IMR-90 (cell line): ENCODE data around the gene SPRR3.

ENCODE experiments used
- BHLHE40 ChIP-seq: fragments of 150-350 bp; IDR thresholded peaks from 2 replicates; pipeline ENCODE4 v1.6.1; 2016; ENCODE audit warnings: mild to moderate bottlenecking, low read depth, low read length
- CEBPB ChIP-seq: IDR thresholded peaks from 2 replicates; pipeline ENCODE4 v1.6.1; 2012; ENCODE audit warnings: low read depth, low read length, improper control_type of control experiment
- CHD1 ChIP-seq: IDR thresholded peaks from 2 replicates; pipeline ENCODE4 v1.6.1; 2012; ENCODE audit warnings: low read depth, low read length, improper control_type of control experiment
- FOS ChIP-seq: fragments of 150-350 bp; IDR thresholded peaks from 2 replicates; pipeline ENCODE4 v1.6.1; 2016; ENCODE audit warnings: low read depth, low read length
- MAZ ChIP-seq: IDR thresholded peaks from 2 replicates; pipeline ENCODE4 v1.6.1; 2012; ENCODE audit warnings: low read depth, mild to moderate bottlenecking, low read length, improper control_type of control experiment, moderate library complexity, borderline replicate concordance
- POLR2A ChIP-seq: IDR thresholded peaks from 2 replicates; pipeline ENCODE4 v1.6.1; 2012; ENCODE audit warnings: mild to moderate bottlenecking, low read depth, low read length
- RAD21 ChIP-seq: IDR thresholded peaks from 2 replicates; pipeline ENCODE4 v1.6.1; 2012; ENCODE audit warnings: low read length, improper control_type of control experiment
- RCOR1 ChIP-seq: IDR thresholded peaks from 2 replicates; pipeline ENCODE4 v1.6.1; 2012; ENCODE audit warnings: mild to moderate bottlenecking, low read length, improper control_type of control experiment; ENCODE audit not compliant: insufficient replicate concordance
- RFX5 ChIP-seq: IDR thresholded peaks from 2 replicates; pipeline ENCODE4 v1.8.0; 2012; ENCODE audit warnings: low read depth, mild to moderate bottlenecking, low read length, moderate library complexity
- SMC3 ChIP-seq: fragments of 150-350 bp; IDR thresholded peaks from 2 replicates; pipeline ENCODE4 v1.6.1; 2016; ENCODE audit warnings: low read depth, mild to moderate bottlenecking, antibody characterized with exemption, low read length, moderate library complexity
- TF ChIP-seq, protein P1 (sequence below): conservative IDR thresholded peaks from 2 replicates; pipeline ENCODE4 v1.5.1; 2012; ENCODE audit warnings: mild to moderate bottlenecking, low read depth, low read length, improper control_type of control experiment
- TF ChIP-seq, protein P2 (sequence below): fragments of 150-350 bp; IDR thresholded peaks from 2 replicates; pipeline ENCODE4 v1.6.1; 2016; ENCODE audit warnings: low read depth, mild to moderate bottlenecking, low read length, moderate library complexity, borderline replicate concordance
- TF ChIP-seq, protein P3 (sequence below): fragments of 150-350 bp; IDR thresholded peaks from 2 replicates; pipeline ENCODE4 v1.6.1; 2017; ENCODE audit warnings: mild to moderate bottlenecking, antibody characterized with exemption, low read length, low read depth

DNA sequence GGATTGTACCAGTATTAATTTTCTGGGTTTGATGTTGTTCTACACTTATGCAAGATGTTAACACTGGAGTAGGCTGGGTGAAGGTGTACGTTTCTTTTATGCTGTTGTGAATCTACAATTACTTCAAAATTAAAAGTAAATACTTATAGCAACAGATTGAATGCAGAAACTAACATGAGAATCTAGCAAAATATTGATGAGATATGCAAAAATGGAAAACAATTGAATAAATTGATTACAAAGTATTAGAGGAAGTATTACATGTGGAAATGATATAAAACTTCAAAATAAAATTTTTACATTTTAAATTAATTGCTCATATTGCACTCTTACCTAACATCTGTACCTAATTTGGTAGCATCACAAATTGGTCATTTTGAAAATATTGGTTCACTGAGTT, 5.7 kb upstream of the SPRR3 start:
- TF ChIP-seq POLR2A (no peak), CHD1 (no peak), RFX5 (no peak), FOS (no peak), BHLHE40 (no peak), SMC3 (no peak), RAD21 (no peak), MAZ (no peak), CEBPB (no peak), RCOR1 (no peak)
- TF ChIP-seq, protein P1, sequence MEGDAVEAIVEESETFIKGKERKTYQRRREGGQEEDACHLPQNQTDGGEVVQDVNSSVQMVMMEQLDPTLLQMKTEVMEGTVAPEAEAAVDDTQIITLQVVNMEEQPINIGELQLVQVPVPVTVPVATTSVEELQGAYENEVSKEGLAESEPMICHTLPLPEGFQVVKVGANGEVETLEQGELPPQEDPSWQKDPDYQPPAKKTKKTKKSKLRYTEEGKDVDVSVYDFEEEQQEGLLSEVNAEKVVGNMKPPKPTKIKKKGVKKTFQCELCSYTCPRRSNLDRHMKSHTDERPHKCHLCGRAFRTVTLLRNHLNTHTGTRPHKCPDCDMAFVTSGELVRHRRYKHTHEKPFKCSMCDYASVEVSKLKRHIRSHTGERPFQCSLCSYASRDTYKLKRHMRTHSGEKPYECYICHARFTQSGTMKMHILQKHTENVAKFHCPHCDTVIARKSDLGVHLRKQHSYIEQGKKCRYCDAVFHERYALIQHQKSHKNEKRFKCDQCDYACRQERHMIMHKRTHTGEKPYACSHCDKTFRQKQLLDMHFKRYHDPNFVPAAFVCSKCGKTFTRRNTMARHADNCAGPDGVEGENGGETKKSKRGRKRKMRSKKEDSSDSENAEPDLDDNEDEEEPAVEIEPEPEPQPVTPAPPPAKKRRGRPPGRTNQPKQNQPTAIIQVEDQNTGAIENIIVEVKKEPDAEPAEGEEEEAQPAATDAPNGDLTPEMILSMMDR, result no peak
- TF ChIP-seq, protein P2, sequence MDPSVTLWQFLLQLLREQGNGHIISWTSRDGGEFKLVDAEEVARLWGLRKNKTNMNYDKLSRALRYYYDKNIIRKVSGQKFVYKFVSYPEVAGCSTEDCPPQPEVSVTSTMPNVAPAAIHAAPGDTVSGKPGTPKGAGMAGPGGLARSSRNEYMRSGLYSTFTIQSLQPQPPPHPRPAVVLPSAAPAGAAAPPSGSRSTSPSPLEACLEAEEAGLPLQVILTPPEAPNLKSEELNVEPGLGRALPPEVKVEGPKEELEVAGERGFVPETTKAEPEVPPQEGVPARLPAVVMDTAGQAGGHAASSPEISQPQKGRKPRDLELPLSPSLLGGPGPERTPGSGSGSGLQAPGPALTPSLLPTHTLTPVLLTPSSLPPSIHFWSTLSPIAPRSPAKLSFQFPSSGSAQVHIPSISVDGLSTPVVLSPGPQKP, result no peak
- TF ChIP-seq, protein P3, sequence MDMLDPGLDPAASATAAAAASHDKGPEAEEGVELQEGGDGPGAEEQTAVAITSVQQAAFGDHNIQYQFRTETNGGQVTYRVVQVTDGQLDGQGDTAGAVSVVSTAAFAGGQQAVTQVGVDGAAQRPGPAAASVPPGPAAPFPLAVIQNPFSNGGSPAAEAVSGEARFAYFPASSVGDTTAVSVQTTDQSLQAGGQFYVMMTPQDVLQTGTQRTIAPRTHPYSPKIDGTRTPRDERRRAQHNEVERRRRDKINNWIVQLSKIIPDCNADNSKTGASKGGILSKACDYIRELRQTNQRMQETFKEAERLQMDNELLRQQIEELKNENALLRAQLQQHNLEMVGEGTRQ, result no peak
